Mucosa of rectum (tissue), 2 donors: ENCODE data around the gene ZNF248.
"Not testable (repeated sequence)": the region's sequence is repeated elsewhere in the genome, so short reads cannot be mapped to it uniquely, and the experiment has no call there.

Source experiments
- H3K27ac ChIP-seq, 2 donors: one replicate each; pipeline ENCODE4 v1.7.0; 2013; ENCODE audit warnings: inconsistent platforms in 2 of 2, low read depth in 2 of 2, low read length in 2 of 2
- H3K27me3 ChIP-seq, 2 donors: one replicate each; pipeline ENCODE4 v1.7.0; 2013; ENCODE audit warnings: low read length in 2 of 2; ENCODE audit not compliant: control insufficient read depth in 2 of 2, insufficient read depth in 2 of 2
- H3K36me3 ChIP-seq, 2 donors: one replicate each; pipeline ENCODE4 v1.7.0; 2013; ENCODE audit warnings: low read length in 2 of 2; ENCODE audit not compliant: control insufficient read depth in 2 of 2, insufficient read depth in 2 of 2
- H3K4me1 ChIP-seq, 2 donors: one replicate each; pipeline ENCODE4 v1.7.0; 2013; ENCODE audit warnings: low read length in 2 of 2, mild to moderate bottlenecking in 1 of 2; ENCODE audit not compliant: control insufficient read depth in 2 of 2, insufficient read depth in 2 of 2
- H3K4me3 ChIP-seq, 2 donors: one replicate each; pipeline ENCODE4 v1.7.0; 2013; ENCODE audit warnings: low read length in 2 of 2
- H3K9ac ChIP-seq, 2 donors: one replicate each; pipeline ENCODE4 v1.7.0; 2013; ENCODE audit warnings: low read length in 2 of 2, low read depth in 1 of 2, mild to moderate bottlenecking in 1 of 2
- H3K9me3 ChIP-seq, 2 donors: one replicate each; pipeline ENCODE4 v1.7.0; 2013; ENCODE audit warnings: low read length in 2 of 2; ENCODE audit not compliant: control insufficient read depth in 2 of 2
- donor health status: healthy.
- donor health status: Normal muscosa, but diverticular disease.

Gene ZNF248

GRCh38 chr10:37754538-37755323, 102.7 kb downstream of the ZNF248 start:
- Histone ChIP-seq H3K9me3 (no peaks in the 10 kb centered on the region), H3K4me3 (no peak overlapping the region), H3K27me3 (no peaks in the 10 kb centered on the region), H3K27ac (no peak overlapping the region), H3K4me1 (no peaks in the 10 kb centered on the region), H3K36me3 (no peaks in the 10 kb centered on the region), H3K9ac (no peak overlapping the region)

GRCh38 chr10:37752334-37752875, 105.0 kb downstream of the ZNF248 start:
- H3K4me1 ChIP-seq: no peaks in the 10 kb centered on the region
- no peaks in the 10 kb centered on the region for H3K36me3 ChIP-seq
- H3K27ac ChIP-seq: no peak overlapping the region
- H3K4me3 ChIP-seq: no peak overlapping the region
- H3K9ac ChIP-seq: no peak overlapping the region
- H3K27me3 ChIP-seq: no peaks in the 10 kb centered on the region
- H3K9me3 ChIP-seq: no peaks in the 10 kb centered on the region

- Histone ChIP-seq H3K4me1 (no peaks in the 10 kb centered on the region), H3K9me3 (no peaks in the 10 kb centered on the region), H3K9ac (no peak overlapping the region), H3K27me3 (no peaks in the 10 kb centered on the region), H3K27ac (no peak overlapping the region), H3K4me3 (no peak overlapping the region), H3K36me3 (no peaks in the 10 kb centered on the region)
These were observed 109.2 kb downstream of the ZNF248 start for GRCh38 chr10:37748170-37748569.

- no peak overlapping the region for H3K9ac ChIP-seq
- H3K4me1 ChIP-seq: no peaks in the 10 kb centered on the region
- no peaks in the 10 kb centered on the region for H3K36me3 ChIP-seq
- H3K9me3 ChIP-seq: no peaks in the 10 kb centered on the region
- H3K27me3 ChIP-seq: no peaks in the 10 kb centered on the region
- no peak overlapping the region for H3K27ac ChIP-seq
- no peak overlapping the region for H3K4me3 ChIP-seq
These were observed 110.3 kb downstream of the ZNF248 start for GRCh38 chr10:37747081-37747480.

- no peak overlapping the region for H3K9ac ChIP-seq
- no peak overlapping the region for H3K4me3 ChIP-seq
- no peaks in the 10 kb centered on the region for H3K36me3 ChIP-seq
- no peaks in the 10 kb centered on the region for H3K4me1 ChIP-seq
- H3K9me3 ChIP-seq: no peaks in the 10 kb centered on the region
- no peaks in the 10 kb centered on the region for H3K27me3 ChIP-seq
- H3K27ac ChIP-seq: no peak overlapping the region
These were observed 115.6 kb downstream of the ZNF248 start for GRCh38 chr10:37741831-37742230.

- no peaks in the 10 kb centered on the region for H3K9me3 ChIP-seq
These were observed 118.2 kb downstream of the ZNF248 start for GRCh38 chr10:37739181-37739580.

GRCh38 chr10:37738241-37738640, 119.2 kb downstream of the ZNF248 start:
- not testable (repeated sequence) for H3K27ac ChIP-seq, H3K27me3 ChIP-seq, H3K9ac ChIP-seq, H3K4me3 ChIP-seq, H3K36me3 ChIP-seq, H3K9me3 ChIP-seq, H3K4me1 ChIP-seq

More at GRCh38 chr10:37739181-37739580, 118.2 kb downstream of the ZNF248 start:
- H3K9ac ChIP-seq: no peak overlapping the region
- no peak overlapping the region for H3K27ac ChIP-seq
- H3K36me3 ChIP-seq: no peaks in the 10 kb centered on the region
- no peaks in the 10 kb centered on the region for H3K27me3 ChIP-seq
- no peaks in the 10 kb centered on the region for H3K4me1 ChIP-seq
- no peak overlapping the region for H3K4me3 ChIP-seq

- Histone ChIP-seq H3K9ac (no peak overlapping the region), H3K27ac (no peak overlapping the region), H3K27me3 (no peaks in the 10 kb centered on the region), H3K9me3 (no peaks in the 10 kb centered on the region), H3K4me3 (no peak overlapping the region), H3K36me3 (no peaks in the 10 kb centered on the region), H3K4me1 (no peaks in the 10 kb centered on the region)
These were observed 120.1 kb downstream of the ZNF248 start for GRCh38 chr10:37737336-37737735.

- H3K4me3 ChIP-seq: no peak overlapping the region
- H3K9ac ChIP-seq: no peak overlapping the region
- no peaks in the 10 kb centered on the region for H3K4me1 ChIP-seq
- H3K27ac ChIP-seq: no peak overlapping the region
- H3K27me3 ChIP-seq: no peaks in the 10 kb centered on the region
- no peaks in the 10 kb centered on the region for H3K9me3 ChIP-seq
- no peaks in the 10 kb centered on the region for H3K36me3 ChIP-seq
These were observed 121.3 kb downstream of the ZNF248 start for GRCh38 chr10:37736120-37736519.

- no peak overlapping the region for H3K27ac ChIP-seq
- H3K9me3 ChIP-seq: no peaks in the 10 kb centered on the region
- no peak overlapping the region for H3K4me3 ChIP-seq
- H3K9ac ChIP-seq: no peak overlapping the region
- H3K4me1 ChIP-seq: no peaks in the 10 kb centered on the region
- no peaks in the 10 kb centered on the region for H3K36me3 ChIP-seq
- H3K27me3 ChIP-seq: no peaks in the 10 kb centered on the region
These were observed 122.4 kb downstream of the ZNF248 start for GRCh38 chr10:37734971-37735370.
